Glutamatergic neuron (in vitro differentiated cells): ENCODE measurements around the gene NACAD. TPM values are rescaled to one million over a fixed set of nuclear protein-coding genes. Genes with fewer than 3 reads are reported as not detected.

Experiments used
- DNase-seq: peaks from one replicate; pipeline ENCODE4 v3.0.0; 2022
- H3K27ac Mint-ChIP-seq: one replicate; pipeline ENCODE4 v1.8.0; 2020; ENCODE audit warnings: mild to moderate bottlenecking, mixed read lengths, inconsistent platforms; ENCODE audit not compliant: unreplicated experiment
- H3K27me3 Mint-ChIP-seq: one replicate; pipeline ENCODE4 v1.8.0; 2020; ENCODE audit warnings: mild to moderate bottlenecking, moderate library complexity, mixed read lengths, inconsistent platforms; ENCODE audit not compliant: unreplicated experiment
- H3K36me3 Mint-ChIP-seq: one replicate; pipeline ENCODE4 v1.8.0; 2020; ENCODE audit warnings: mild to moderate bottlenecking, mixed read lengths, inconsistent platforms; ENCODE audit not compliant: unreplicated experiment
- H3K4me1 Mint-ChIP-seq: one replicate; pipeline ENCODE4 v1.8.0; 2020; ENCODE audit warnings: mild to moderate bottlenecking, low read depth, mixed read lengths, inconsistent platforms; ENCODE audit not compliant: unreplicated experiment
- H3K4me3 Mint-ChIP-seq: one replicate; pipeline ENCODE4 v1.8.0; 2020; ENCODE audit warnings: mild to moderate bottlenecking, mixed read lengths, inconsistent platforms; ENCODE audit not compliant: unreplicated experiment
- H3K9me3 Mint-ChIP-seq: one replicate; pipeline ENCODE4 v1.8.0; 2020; ENCODE audit warnings: mild to moderate bottlenecking, moderate library complexity, mixed read lengths, inconsistent platforms; ENCODE audit not compliant: unreplicated experiment
- total RNA-seq: library from RNA; stranded (reverse); fragmentation: NEBNext Ultra II Directional; extraction: Animal tissue kit (Norgen Biotek cat#: 25700); gene quantifications from one replicate; pipeline ENCODE4 v1.2.1, GENCODE V29; 2021; ENCODE audit not compliant: unreplicated experiment
- TF ChIP-seq, protein P1 (sequence below): fragments of 200-600 bp; sonication (generic); IDR thresholded peaks from one replicate; pipeline ENCODE4 v1.5.0; 2021; ENCODE audit not compliant: partially characterized antibody, unreplicated experiment

Gene NACAD
- total RNA-seq, 1 donor from 2014 or later = 125 TPM

DNA sequence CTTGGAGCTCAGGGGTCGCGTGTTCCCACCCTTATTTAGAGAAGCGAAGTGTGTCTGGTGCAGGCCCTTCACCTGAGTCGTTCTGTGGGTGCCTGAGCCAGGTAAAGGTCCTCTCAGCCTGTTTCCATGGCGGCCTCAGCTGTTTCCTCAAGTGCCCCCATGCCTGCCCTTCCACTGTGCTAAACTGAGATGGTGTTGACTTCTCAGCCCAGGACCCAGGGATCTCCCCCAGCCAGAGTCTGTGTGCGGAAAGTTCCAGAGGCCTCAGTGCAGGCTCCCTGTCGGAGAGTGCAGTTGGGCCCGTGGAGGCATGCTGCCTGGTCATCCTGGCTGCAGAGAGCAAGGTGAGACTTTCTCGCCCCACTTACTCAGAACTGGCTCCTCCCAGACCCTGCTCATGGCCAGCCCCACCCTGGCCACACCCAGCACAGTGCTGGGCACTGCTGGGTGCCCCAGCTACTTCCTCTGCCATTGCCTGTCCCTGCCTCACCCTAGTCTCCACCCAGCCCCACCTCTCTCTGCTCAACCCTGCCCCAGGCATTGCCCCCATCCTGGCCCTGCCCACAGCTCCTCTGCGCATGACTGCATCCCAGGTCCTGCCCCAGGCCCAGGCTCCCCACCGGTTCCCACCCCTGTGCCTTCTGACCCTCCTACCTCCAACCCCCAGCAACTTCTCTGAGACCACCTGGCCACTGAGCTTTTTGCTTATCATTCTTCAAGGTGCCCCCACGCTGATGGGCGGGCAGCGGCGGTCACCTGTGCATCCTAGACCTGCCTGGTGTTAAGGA lies 20.3 kb downstream of the NACAD start:
- TF ChIP-seq, protein P1, sequence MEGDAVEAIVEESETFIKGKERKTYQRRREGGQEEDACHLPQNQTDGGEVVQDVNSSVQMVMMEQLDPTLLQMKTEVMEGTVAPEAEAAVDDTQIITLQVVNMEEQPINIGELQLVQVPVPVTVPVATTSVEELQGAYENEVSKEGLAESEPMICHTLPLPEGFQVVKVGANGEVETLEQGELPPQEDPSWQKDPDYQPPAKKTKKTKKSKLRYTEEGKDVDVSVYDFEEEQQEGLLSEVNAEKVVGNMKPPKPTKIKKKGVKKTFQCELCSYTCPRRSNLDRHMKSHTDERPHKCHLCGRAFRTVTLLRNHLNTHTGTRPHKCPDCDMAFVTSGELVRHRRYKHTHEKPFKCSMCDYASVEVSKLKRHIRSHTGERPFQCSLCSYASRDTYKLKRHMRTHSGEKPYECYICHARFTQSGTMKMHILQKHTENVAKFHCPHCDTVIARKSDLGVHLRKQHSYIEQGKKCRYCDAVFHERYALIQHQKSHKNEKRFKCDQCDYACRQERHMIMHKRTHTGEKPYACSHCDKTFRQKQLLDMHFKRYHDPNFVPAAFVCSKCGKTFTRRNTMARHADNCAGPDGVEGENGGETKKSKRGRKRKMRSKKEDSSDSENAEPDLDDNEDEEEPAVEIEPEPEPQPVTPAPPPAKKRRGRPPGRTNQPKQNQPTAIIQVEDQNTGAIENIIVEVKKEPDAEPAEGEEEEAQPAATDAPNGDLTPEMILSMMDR = no peak
- DNase-seq = no peak
- Mint-ChIP-seq H3K27ac (no peak overlapping the region), H3K4me1 (peaks cover 37% of the 10 kb centered on the region), H3K36me3 (peaks cover 6% of the 10 kb centered on the region), H3K9me3 (peaks cover 9% of the 10 kb centered on the region), H3K4me3 (no peak overlapping the region), H3K27me3 (peaks cover 9% of the 10 kb centered on the region)

DNA sequence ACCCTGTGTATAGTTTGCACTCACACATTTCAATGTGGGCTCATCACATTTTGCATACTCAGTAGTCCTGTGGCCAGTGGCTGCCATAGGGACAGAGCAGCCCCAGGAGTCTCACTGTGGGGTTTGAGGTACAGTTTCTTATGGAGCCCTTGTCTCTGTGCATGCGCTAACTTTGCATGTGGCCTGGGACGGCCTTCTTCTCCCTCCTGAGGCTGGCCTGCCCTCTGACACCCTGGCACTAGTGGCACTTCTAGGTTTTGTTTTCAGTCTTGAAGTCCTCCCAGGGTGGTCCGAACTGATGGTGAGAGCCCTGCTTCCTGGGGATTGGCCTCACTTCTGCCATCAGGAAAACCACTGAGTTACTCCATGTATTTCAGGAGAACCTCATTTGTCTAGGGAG lies 21.2 kb downstream of the NACAD start:
- Mint-ChIP-seq H3K4me1 (peaks cover 28% of the 10 kb centered on the region), H3K36me3 (peaks cover 6% of the 10 kb centered on the region), H3K27ac (no peak overlapping the region), H3K9me3 (peaks cover 5% of the 10 kb centered on the region), H3K27me3 (peaks cover 6% of the 10 kb centered on the region), H3K4me3 (no peak overlapping the region)
- no peak for DNase-seq
- TF ChIP-seq, protein P1 = no peak

DNA sequence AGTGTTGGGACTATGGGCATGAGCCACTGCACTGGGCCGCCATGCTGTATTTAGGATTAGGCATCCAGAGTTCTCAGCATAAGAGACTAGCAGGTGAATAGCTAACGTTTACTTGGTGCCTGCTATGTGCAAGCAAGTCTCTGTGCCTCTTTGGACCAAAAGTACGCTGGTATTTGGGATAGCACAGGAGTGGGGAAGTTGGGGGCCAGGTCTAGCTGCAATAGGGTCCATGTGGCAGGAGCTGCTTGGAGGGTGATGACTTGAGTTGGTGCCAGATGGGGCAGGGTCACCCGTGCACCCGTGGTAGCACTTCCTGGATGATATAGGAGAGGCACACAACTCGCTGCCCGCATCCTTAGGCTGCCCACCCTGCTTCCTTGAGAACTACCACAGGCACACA lies 22.4 kb downstream of the NACAD start:
- peaks cover 4% of the 10 kb centered on the region for H3K27me3 Mint-ChIP-seq
- H3K4me3 Mint-ChIP-seq = no peak overlapping the region
- H3K27ac Mint-ChIP-seq = no peak overlapping the region
- H3K4me1 Mint-ChIP-seq = peaks cover 17% of the 10 kb centered on the region
- DNase-seq = no peak
- TF ChIP-seq, protein P1 = no peak
- no peaks in the 10 kb centered on the region for H3K36me3 Mint-ChIP-seq
- peaks cover 3% of the 10 kb centered on the region for H3K9me3 Mint-ChIP-seq

DNA sequence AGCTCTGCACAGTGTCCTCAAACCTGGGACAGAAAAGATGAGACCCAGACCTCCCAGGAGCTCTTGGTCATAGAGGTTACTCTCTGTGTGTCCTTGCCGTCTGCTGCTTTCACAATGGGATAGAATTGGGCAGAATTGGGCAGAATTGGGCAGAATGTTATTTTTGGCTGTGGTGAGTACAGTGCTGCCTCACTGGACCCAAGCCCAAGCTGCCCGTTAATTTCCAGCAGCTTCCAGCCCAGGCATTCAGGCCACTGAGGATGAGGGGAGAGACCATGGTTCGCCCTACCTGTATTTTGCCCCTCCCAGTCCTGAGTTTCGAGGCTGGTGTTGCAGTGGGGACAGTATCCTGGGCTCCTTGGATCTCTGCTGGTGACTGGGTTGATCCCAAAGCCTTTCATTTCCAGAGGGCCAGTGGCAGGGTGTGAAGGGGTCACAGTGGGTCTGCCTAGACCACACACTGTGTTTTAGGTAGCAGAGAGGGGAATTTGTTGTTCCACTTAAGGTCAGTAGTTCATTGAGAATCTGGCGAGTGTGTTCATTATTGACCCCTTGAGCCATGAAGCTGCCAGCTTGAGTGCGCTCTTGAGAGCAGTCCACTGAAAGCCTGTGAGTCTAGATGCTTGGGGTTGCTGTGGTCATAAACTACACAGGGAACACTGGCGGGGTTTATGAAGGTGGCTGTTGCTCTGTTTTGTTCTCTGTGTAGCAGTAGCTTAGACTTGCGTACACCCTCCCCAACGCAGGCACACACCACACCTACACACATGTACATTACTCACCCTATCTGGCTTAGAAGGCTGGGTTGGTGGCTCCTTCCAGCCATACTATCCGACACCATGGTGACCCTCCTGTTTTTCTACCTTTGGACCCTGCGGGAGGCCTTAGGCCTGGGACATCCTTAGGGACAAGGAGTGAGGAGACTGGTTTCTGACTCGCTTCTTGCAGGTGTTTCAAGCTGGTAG lies 23.5 kb downstream of the NACAD start:
- no peak overlapping the region for H3K27ac Mint-ChIP-seq
- TF ChIP-seq, protein P1 = no peak
- H3K36me3 Mint-ChIP-seq = no peaks in the 10 kb centered on the region
- peaks cover 2% of the 10 kb centered on the region for H3K27me3 Mint-ChIP-seq
- no peak for DNase-seq
- no peak overlapping the region for H3K4me3 Mint-ChIP-seq
- H3K9me3 Mint-ChIP-seq = peaks cover 3% of the 10 kb centered on the region
- H3K4me1 Mint-ChIP-seq = peaks cover 16% of the 10 kb centered on the region
